ENCODE measurements around the gene CRIP2. TPM values are rescaled to one million over a fixed set of nuclear protein-coding genes. Genes with fewer than 3 reads are reported as not detected.

The CRIP2 gene
- total and polyA plus RNA-seq, 10 of the 15 experiments (the other 5 are each of a cell fraction or from before 2014, with no cell fraction given) = 0.04 to 0.62 (median 0.37) TPM; not detected in 5

GRCh38 chr14:105433161-105433605, 41.4 kb upstream of the CRIP2 start:
- FAIRE-seq (no peak), ATAC-seq (no peak), DNase-seq (ENCODE audit: low read depth, low spot score) (no peak)
- Histone ChIP-seq H3K4me1 (ENCODE audit: control insufficient read depth, insufficient read depth, low read length) (no peaks in the 10 kb centered on the region; the same call in 1 of the 2 replicates), H3K4me3 (no peak overlapping the region), H4K20me1 (ENCODE audit: control insufficient read depth, insufficient read depth) (no peaks in the 10 kb centered on the region; the same call in 1 of the 2 replicates), H3K27ac (ENCODE audit: control insufficient read depth, insufficient read depth) (no peak overlapping the region), H3K27me3 (replicated peaks in 1 of 2; ENCODE audit: control insufficient read depth in 2 of 2, insufficient read depth in 2 of 2, low read length in 1 of 2) (no peaks in the 10 kb centered on the region), H3K36me3 (ENCODE audit: control insufficient read depth in 2 of 2, insufficient read depth in 2 of 2, low read length in 1 of 2) (peaks cover 2 to 4% of the 10 kb centered on the region in 2 experiments; a peak in 3 of 4 replicates), H3K9me3 (replicated peaks; ENCODE audit: control insufficient read depth, insufficient read depth, low read length) (no peaks in the 10 kb centered on the region; the same call in 2 of the 3 replicates), H3K9ac (ENCODE audit: control insufficient read depth, insufficient read depth, low read length) (no peak overlapping the region), H2AFZ (ENCODE audit: control insufficient read depth, low read depth, low read length) (no peak overlapping the region), H3K79me2 (ENCODE audit: control insufficient read depth, insufficient read depth, low read length) (peaks cover 42% of the 10 kb centered on the region), H3K4me2 (ENCODE audit: control insufficient read depth, insufficient read depth) (no peak overlapping the region)
- TF ChIP-seq NKRF (conservative IDR thresholded peaks at IDR 0.05) = no peak
- TF ChIP-seq POLR2A (IDR thresholded peaks at IDR 0.05; ENCODE audit: low read depth, low read length) = peak; percentile 48
- CTCF ChIA-PET = no interaction called here
- POLR2A ChIA-PET = no interaction called here
- SMC1A ChIA-PET (ENCODE audit: uncharacterized antibody, unreplicated experiment) = no interaction called here
- in situ Hi-C loops (cut with MboI) = no loop called here
- 91% methylated on average over 17 of the region's 17 CpGs for WGBS (ENCODE audit: insufficient coverage, insufficient replicate concordance, low lambda C conversion rate, missing lambda C conversion rate)
- no TSS peak for BruUV-seq (replicated peaks)
- RAD21 ChIA-PET (ENCODE audit: unreplicated experiment) = no interaction called here
- intact Hi-C loops (cut with micrococcal nuclease; ENCODE audit: unreplicated experiment) = no loop called here

GRCh38 chr14:105436402-105436801, 38.2 kb upstream of the CRIP2 start:
- BruUV-seq (replicated peaks) = no TSS peak
- ChIA-PET POLR2A (no interaction called here), CTCF (interaction anchor here (1.1 to 2.6 kb wide), 2 partner anchors 44 to 66 kb away, joined by 3 to 9 read pairs; no protein-coding TSS in a partner anchor)

More at GRCh38 chr14:105436402-105436801, 38.2 kb upstream of the CRIP2 start:
- FAIRE-seq = peak; percentile 41
- ChIA-PET RAD21 (ENCODE audit: unreplicated experiment) (no interaction called here), SMC1A (ENCODE audit: uncharacterized antibody, unreplicated experiment) (no interaction called here)
- peaks cover 34% of the 10 kb centered on the region for H3K79me2 ChIP-seq (ENCODE audit: control insufficient read depth, insufficient read depth, low read length)
- in situ Hi-C loops (cut with MboI) = no loop called here
- WGBS (ENCODE audit: insufficient coverage, insufficient replicate concordance, low lambda C conversion rate, missing lambda C conversion rate) = 83% methylated on average over 12 of the region's 12 CpGs
- DNase-seq (ENCODE audit: low read depth, low spot score) = no peak
- H3K4me3 ChIP-seq = no peak overlapping the region
- H3K9ac ChIP-seq (ENCODE audit: control insufficient read depth, insufficient read depth, low read length) = no peak overlapping the region
- TF ChIP-seq TCF7 (IDR thresholded peaks at IDR 0.05; ENCODE audit: borderline replicate concordance) (no peak), ZNF687 (IDR thresholded peaks at IDR 0.05) (no peak), HCFC1 (IDR thresholded peaks at IDR 0.05; ENCODE audit: low read length) (no peak), MYC (IDR thresholded peaks at IDR 0.05; ENCODE audit: insufficient read depth, insufficient read length, insufficient replicate concordance, low read length, severe bottlenecking) (no peak), E2F4 (IDR thresholded peaks at IDR 0.05; ENCODE audit: low read depth, low read length) (no peak), ZNF207 (IDR thresholded peaks at IDR 0.05; ENCODE audit: borderline replicate concordance) (no peak), DPF2 (IDR thresholded peaks at IDR 0.05) (no peak)
- no peak for ATAC-seq
- H3K27ac ChIP-seq (ENCODE audit: control insufficient read depth, insufficient read depth) = no peak overlapping the region
- H3K9me3 ChIP-seq (replicated peaks; ENCODE audit: control insufficient read depth, insufficient read depth, low read length) = no peaks in the 10 kb centered on the region
- no peaks in the 10 kb centered on the region for H4K20me1 ChIP-seq (ENCODE audit: control insufficient read depth, insufficient read depth)
- no peaks in the 10 kb centered on the region for H3K27me3 ChIP-seq (replicated peaks in 1 of 2; ENCODE audit: control insufficient read depth in 2 of 2, insufficient read depth in 2 of 2, low read length in 1 of 2)
- H3K36me3 ChIP-seq (ENCODE audit: control insufficient read depth in 2 of 2, insufficient read depth in 2 of 2, low read length in 1 of 2) = peaks cover 0 to 17% of the 10 kb centered on the region in 2 experiments; a peak in 3 of 4 replicates
- intact Hi-C loops (cut with micrococcal nuclease; ENCODE audit: unreplicated experiment) = no loop called here
- no peaks in the 10 kb centered on the region; the same call in 1 of the 2 replicates for H3K4me1 ChIP-seq (ENCODE audit: control insufficient read depth, insufficient read depth, low read length)
- no peak overlapping the region for H3K4me2 ChIP-seq (ENCODE audit: control insufficient read depth, insufficient read depth)
- no peak overlapping the region for H2AFZ ChIP-seq (ENCODE audit: control insufficient read depth, low read depth, low read length)
